Activated CD8-positive, alpha-beta T cell treated with anti-CD3 and anti-CD28 coated beads for 36 hours (primary cell): ENCODE data around the gene ZBTB8OS. TPM values are rescaled to one million over a fixed set of nuclear protein-coding genes. Genes with fewer than 3 reads are reported as not detected.

ENCODE experiments used
- ATAC-seq: fragments of 200-7000 bp; cut with Tn5 transposase; one replicate; pipeline ENCODE4 v1.10.0; 2021; ENCODE audit warnings: mild to moderate bottlenecking, moderate library complexity
- CTCF ChIA-PET: fragments of 350-600 bp; sonication (Branson Sonifier 250); formaldehyde crosslinking; loops from one replicate; lab custom pipeline; 2021; ENCODE audit warnings: antibody characterized with exemption; lab: Charles Lee
- POLR2A ChIA-PET: fragments of 350-600 bp; sonication (Branson Sonifier 250); formaldehyde crosslinking; loops from one replicate; lab custom pipeline; 2021; ENCODE audit warnings: antibody characterized with exemption; lab: Charles Lee
- DNase-seq: peaks from one replicate; pipeline ENCODE4 v3.0.0-alpha.2; 2020
- H3K27ac Mint-ChIP-seq: one replicate; pipeline ENCODE4 v1.8.0; 2021; ENCODE audit warnings: mild to moderate bottlenecking, mixed read lengths
- H3K27me3 Mint-ChIP-seq: one replicate; pipeline ENCODE4 v1.8.0; 2021; ENCODE audit warnings: mixed read lengths
- H3K36me3 Mint-ChIP-seq: one replicate; pipeline ENCODE4 v1.8.0; 2021; ENCODE audit warnings: low read depth, mixed read lengths
- H3K4me1 Mint-ChIP-seq: one replicate; pipeline ENCODE4 v1.8.0; 2021; ENCODE audit warnings: low read depth, mixed read lengths
- H3K4me3 Mint-ChIP-seq: one replicate; pipeline ENCODE4 v1.8.0; 2021; ENCODE audit warnings: mild to moderate bottlenecking, moderate library complexity, mixed read lengths
- H3K9me3 Mint-ChIP-seq: one replicate; pipeline ENCODE4 v1.8.0; 2021; ENCODE audit warnings: mixed read lengths
- CTCF ChIP-seq: fragments of 200-600 bp; IDR thresholded peaks from one replicate; pipeline ENCODE4 v1.8.0; 2022; ENCODE audit warnings: antibody characterized with exemption, mild to moderate bottlenecking
- intact Hi-C: fragments of 100-400 bp; cut with micrococcal nuclease; formaldehyde crosslinking; loops from one replicate; pipeline ENCODE4 v1.10.0; 2022
- total RNA-seq, 2 experiments: library from RNA; stranded (reverse); gene quantifications; one replicate each; pipeline ENCODE4 v1.2.3, GENCODE V29; 2021

ZBTB8OS gene
- total RNA-seq, 2 experiments from 2014 or later = 53.4 to 57.6 TPM

DNA sequence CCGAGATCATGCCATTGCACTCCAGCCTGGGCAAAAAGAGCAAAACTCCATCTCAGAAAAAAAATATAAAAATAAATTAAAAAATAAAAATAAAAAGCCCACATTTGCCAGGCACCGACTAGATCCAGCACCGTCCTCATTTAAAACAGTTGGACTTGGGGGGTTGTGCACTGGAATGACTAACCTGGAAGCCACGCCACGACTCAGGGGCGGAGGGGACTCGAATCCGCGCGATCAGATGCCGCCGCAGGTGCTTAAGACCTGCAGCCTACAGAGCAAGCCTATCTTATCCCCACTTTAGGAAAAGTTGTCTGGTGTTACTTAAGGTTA lies 38.5 kb downstream of the ZBTB8OS start:
- TF ChIP-seq CTCF = no peak
- peaks cover 2% of the 10 kb centered on the region for H3K4me1 Mint-ChIP-seq
- intact Hi-C loops = no loop called here
- ATAC-seq (no peak), DNase-seq (no peak)
- H3K4me3 Mint-ChIP-seq = peak overlapping the region; percentile 69
- CTCF ChIA-PET = no interaction called here
- no peaks in the 10 kb centered on the region for H3K27me3 Mint-ChIP-seq
- H3K9me3 Mint-ChIP-seq = no peaks in the 10 kb centered on the region
- POLR2A ChIA-PET = interaction anchor here (0.6 kb wide), 1 partner anchor 12 kb away, joined by 3 read pairs; no protein-coding TSS in a partner anchor
- H3K36me3 Mint-ChIP-seq = no peaks in the 10 kb centered on the region
- H3K27ac Mint-ChIP-seq = no peak overlapping the region

GRCh38 chr1:32609180-32609579 lies 41.2 kb downstream of the ZBTB8OS start:
- CTCF ChIA-PET = interaction anchor here (1.6 kb wide), 1 partner anchor 208 kb away, joined by 4 read pairs; no protein-coding TSS in a partner anchor
- no peak overlapping the region for H3K4me3 Mint-ChIP-seq
- peaks cover 2% of the 10 kb centered on the region for H3K4me1 Mint-ChIP-seq
- H3K27ac Mint-ChIP-seq = no peak overlapping the region
- POLR2A ChIA-PET = interaction anchor here (0.6 to 1.1 kb wide), 2 partner anchors 23 to 52 kb away, joined by 3 read pairs; no protein-coding TSS in a partner anchor
- no peaks in the 10 kb centered on the region for H3K9me3 Mint-ChIP-seq
- intact Hi-C loops = no loop called here
- DNase-seq (no peak), ATAC-seq (no peak)
- no peak for TF ChIP-seq CTCF
- H3K27me3 Mint-ChIP-seq = no peaks in the 10 kb centered on the region
- no peaks in the 10 kb centered on the region for H3K36me3 Mint-ChIP-seq

DNA sequence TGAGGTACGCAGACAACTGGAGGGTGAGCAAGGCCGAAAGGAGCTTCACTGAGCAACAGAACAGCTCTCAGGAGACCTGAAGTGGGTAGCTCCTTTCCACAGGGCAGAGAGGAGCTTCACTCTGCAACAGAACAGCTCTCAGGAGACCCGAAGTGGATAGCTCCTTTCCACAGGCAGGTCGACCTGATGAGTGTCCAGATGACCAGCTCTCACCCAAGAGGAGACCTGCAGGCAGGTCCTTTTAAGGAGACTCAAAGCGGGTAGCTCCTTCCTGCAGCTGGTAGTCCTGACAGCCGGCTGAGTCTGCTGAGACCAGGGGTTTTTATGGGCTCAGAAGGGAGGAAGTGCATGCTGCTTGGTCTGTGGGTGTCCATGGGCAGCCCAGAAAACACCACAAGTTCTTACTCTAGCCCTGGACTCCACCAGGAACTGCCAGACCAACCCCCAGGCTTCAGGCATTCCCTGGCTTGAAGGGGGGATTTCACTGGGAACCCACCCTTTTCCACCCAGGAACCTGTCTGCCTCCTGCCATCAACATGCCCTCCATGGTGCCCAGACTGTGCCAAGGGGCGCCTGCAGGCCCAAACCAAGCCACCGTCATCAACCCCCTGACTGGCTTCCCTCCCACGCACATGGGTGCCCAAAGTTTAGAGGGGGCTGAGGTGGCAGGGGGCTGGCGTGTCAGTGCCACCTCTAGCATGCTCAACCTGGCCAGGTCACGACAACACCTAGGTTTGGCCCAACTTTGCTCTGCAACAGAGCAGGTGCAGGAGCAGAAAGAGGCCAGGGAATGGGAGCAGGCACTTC lies 43.6 kb downstream of the ZBTB8OS start:
- H3K36me3 Mint-ChIP-seq = no peaks in the 10 kb centered on the region
- no peak for ATAC-seq
- no peaks in the 10 kb centered on the region for H3K27me3 Mint-ChIP-seq
- ChIA-PET POLR2A (no interaction called here), CTCF (interaction anchor here (1.0 to 1.1 kb wide), 2 partner anchors 16 to 87 kb away, joined by 3 read pairs; no protein-coding TSS in a partner anchor)
- no peak for DNase-seq
- no peak overlapping the region for H3K27ac Mint-ChIP-seq
- TF ChIP-seq CTCF = no peak
- no peaks in the 10 kb centered on the region for H3K9me3 Mint-ChIP-seq
- H3K4me3 Mint-ChIP-seq = no peak overlapping the region
- no peaks in the 10 kb centered on the region for H3K4me1 Mint-ChIP-seq
- intact Hi-C loops = no loop called here

DNA sequence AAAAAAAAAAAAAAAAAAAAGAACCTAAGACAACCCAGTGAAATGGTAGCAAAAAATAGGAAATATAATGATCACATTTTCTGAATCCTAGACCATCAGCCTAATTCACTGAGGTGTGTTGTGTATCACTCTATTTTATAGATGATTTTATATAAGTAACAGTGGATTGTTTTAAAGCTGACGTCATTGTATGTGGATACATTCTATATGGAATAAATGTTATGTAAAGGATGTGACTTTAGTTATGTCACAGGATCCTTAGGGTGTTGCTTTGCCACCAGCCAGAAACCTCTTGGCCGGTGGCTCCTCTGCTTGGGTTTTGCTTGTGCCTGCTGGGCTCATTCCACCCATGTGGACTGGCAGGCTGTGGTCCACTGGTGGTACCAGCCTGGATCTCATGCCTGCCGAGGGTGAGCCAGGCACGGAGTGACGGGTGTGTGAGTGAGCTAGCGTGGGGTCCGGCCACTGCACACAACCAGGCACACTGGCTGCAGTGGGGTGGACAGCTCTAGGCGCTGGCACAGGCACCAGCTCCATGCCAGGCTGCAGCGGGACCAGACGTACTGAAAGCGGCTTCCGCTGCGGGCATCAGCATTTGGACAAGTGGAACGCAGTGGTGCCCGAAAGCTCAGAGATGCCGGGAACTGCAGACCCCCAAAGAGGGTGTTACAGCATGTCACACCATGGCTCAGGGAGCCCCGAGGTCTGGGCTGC lies 44.5 kb downstream of the ZBTB8OS start:
- H3K4me3 Mint-ChIP-seq = no peak overlapping the region
- TF ChIP-seq CTCF = no peak
- no peaks in the 10 kb centered on the region for H3K27me3 Mint-ChIP-seq
- no peaks in the 10 kb centered on the region for H3K4me1 Mint-ChIP-seq
- H3K27ac Mint-ChIP-seq = no peak overlapping the region
- no peaks in the 10 kb centered on the region for H3K36me3 Mint-ChIP-seq
- ATAC-seq (no peak), DNase-seq (no peak)
- intact Hi-C loops = no loop called here
- ChIA-PET POLR2A (no interaction called here), CTCF (interaction anchor here (1.0 to 1.1 kb wide), 2 partner anchors 17 to 86 kb away, joined by 3 read pairs; no protein-coding TSS in a partner anchor)
- H3K9me3 Mint-ChIP-seq = no peaks in the 10 kb centered on the region
